ENCODE measurements around the gene ANGEL2.

Gene ANGEL2

DNA sequence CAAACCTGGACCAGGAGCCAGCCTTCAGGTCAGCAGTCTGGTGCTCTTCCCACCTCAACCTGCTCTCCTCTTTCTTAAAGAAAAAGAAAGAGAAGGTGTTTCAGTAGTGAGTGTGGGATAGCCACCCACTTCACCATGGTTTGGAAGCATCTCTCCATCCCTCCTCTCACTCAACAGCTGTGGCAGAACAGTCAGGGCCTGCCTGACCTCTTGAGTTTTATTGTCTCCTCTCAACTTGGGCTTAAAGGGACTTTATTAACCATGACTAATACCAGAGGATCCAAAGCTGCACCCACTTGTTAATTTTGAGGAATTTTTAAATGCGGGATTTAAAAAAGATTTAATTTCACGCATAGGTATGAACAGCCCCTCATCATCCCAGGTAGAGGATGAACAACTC lies 65.9 kb downstream of the ANGEL2 start:
- Histone ChIP-seq H4K20me1 (ENCODE audit: low read depth, low read length) (no peaks in the 10 kb centered on the region), H3K4me3 (ENCODE audit: insufficient read depth, low read length, poor library complexity, severe bottlenecking) (peak overlapping the region; percentile 48), H3K79me2 (ENCODE audit: insufficient read depth, low read length) (no peaks in the 10 kb centered on the region), H3K9me2 (replicated peaks; ENCODE audit: insufficient read depth, low read length) (no peaks in the 10 kb centered on the region), H3K9ac (ENCODE audit: low read length) (peak overlapping the region; percentile 48), H3F3A (ENCODE audit: insufficient read depth) (no peaks in the 10 kb centered on the region), H3K36me3 (ENCODE audit: low read length) (no peaks in the 10 kb centered on the region), H2AFZ (ENCODE audit: low read depth, low read length, severe bottlenecking) (peak overlapping the region; percentile 69), H3K27me3 (ENCODE audit: low read length) (no peaks in the 10 kb centered on the region), H3K9me3 (ENCODE audit: insufficient read depth, low read length) (no peaks in the 10 kb centered on the region), H3K4me2 (ENCODE audit: low read depth, low read length, poor library complexity, severe bottlenecking) (peak overlapping the region; percentile 70), H3K27ac (ENCODE audit: low read depth, low read length) (no peak overlapping the region)
- TF ChIP-seq EZH2phosphoT487 (conservative IDR thresholded peaks at IDR 0.05; ENCODE audit: low read length), result no peak
- TF ChIP-seq, protein P1, sequence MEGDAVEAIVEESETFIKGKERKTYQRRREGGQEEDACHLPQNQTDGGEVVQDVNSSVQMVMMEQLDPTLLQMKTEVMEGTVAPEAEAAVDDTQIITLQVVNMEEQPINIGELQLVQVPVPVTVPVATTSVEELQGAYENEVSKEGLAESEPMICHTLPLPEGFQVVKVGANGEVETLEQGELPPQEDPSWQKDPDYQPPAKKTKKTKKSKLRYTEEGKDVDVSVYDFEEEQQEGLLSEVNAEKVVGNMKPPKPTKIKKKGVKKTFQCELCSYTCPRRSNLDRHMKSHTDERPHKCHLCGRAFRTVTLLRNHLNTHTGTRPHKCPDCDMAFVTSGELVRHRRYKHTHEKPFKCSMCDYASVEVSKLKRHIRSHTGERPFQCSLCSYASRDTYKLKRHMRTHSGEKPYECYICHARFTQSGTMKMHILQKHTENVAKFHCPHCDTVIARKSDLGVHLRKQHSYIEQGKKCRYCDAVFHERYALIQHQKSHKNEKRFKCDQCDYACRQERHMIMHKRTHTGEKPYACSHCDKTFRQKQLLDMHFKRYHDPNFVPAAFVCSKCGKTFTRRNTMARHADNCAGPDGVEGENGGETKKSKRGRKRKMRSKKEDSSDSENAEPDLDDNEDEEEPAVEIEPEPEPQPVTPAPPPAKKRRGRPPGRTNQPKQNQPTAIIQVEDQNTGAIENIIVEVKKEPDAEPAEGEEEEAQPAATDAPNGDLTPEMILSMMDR (IDR thresholded peaks at IDR 0.05; ENCODE audit: insufficient read depth, low read length, poor library complexity, severe bottlenecking), result no peak

- Histone ChIP-seq H4K20me1 (ENCODE audit: low read depth, low read length) (no peaks in the 10 kb centered on the region), H3K4me2 (ENCODE audit: low read depth, low read length, poor library complexity, severe bottlenecking) (no peak overlapping the region), H3K27ac (ENCODE audit: low read depth, low read length) (no peak overlapping the region), H3K9ac (ENCODE audit: low read length) (no peak overlapping the region), H3F3A (ENCODE audit: insufficient read depth) (no peaks in the 10 kb centered on the region), H2AFZ (ENCODE audit: low read depth, low read length, severe bottlenecking) (no peak overlapping the region), H3K79me2 (ENCODE audit: insufficient read depth, low read length) (no peaks in the 10 kb centered on the region), H3K9me2 (replicated peaks; ENCODE audit: insufficient read depth, low read length) (no peaks in the 10 kb centered on the region), H3K27me3 (ENCODE audit: low read length) (no peaks in the 10 kb centered on the region), H3K9me3 (ENCODE audit: insufficient read depth, low read length) (no peaks in the 10 kb centered on the region), H3K36me3 (ENCODE audit: low read length) (no peaks in the 10 kb centered on the region), H3K4me3 (ENCODE audit: insufficient read depth, low read length, poor library complexity, severe bottlenecking) (no peak overlapping the region)
- no peak for TF ChIP-seq EZH2phosphoT487 (conservative IDR thresholded peaks at IDR 0.05; ENCODE audit: low read length)
- TF ChIP-seq, protein P1 (IDR thresholded peaks at IDR 0.05; ENCODE audit: insufficient read depth, low read length, poor library complexity, severe bottlenecking), result no peak
Observed at GRCh38 chr1:212946872-212947271, 68.8 kb downstream of the ANGEL2 start.

- Histone ChIP-seq H3K9me3 (ENCODE audit: insufficient read depth, low read length) (no peaks in the 10 kb centered on the region), H3K9ac (ENCODE audit: low read length) (no peak overlapping the region), H3K79me2 (ENCODE audit: insufficient read depth, low read length) (no peaks in the 10 kb centered on the region), H3K27me3 (ENCODE audit: low read length) (no peaks in the 10 kb centered on the region), H2AFZ (ENCODE audit: low read depth, low read length, severe bottlenecking) (no peak overlapping the region), H4K20me1 (ENCODE audit: low read depth, low read length) (no peaks in the 10 kb centered on the region), H3K9me2 (replicated peaks; ENCODE audit: insufficient read depth, low read length) (no peaks in the 10 kb centered on the region), H3K36me3 (ENCODE audit: low read length) (no peaks in the 10 kb centered on the region), H3K4me3 (ENCODE audit: insufficient read depth, low read length, poor library complexity, severe bottlenecking) (no peak overlapping the region), H3K4me2 (ENCODE audit: low read depth, low read length, poor library complexity, severe bottlenecking) (no peak overlapping the region), H3F3A (ENCODE audit: insufficient read depth) (no peaks in the 10 kb centered on the region), H3K27ac (ENCODE audit: low read depth, low read length) (no peak overlapping the region)
- TF ChIP-seq, protein P1 (IDR thresholded peaks at IDR 0.05; ENCODE audit: insufficient read depth, low read length, poor library complexity, severe bottlenecking), result no peak
- no peak for TF ChIP-seq EZH2phosphoT487 (conservative IDR thresholded peaks at IDR 0.05; ENCODE audit: low read length)
Observed at GRCh38 chr1:212945463-212946160, 70.1 kb downstream of the ANGEL2 start.
